Adrenal gland (tissue), 12 donors: ENCODE data around the gene SLC34A3. TPM values are rescaled to one million over a fixed set of nuclear protein-coding genes. Genes with fewer than 3 reads are reported as not detected.
A peak's percentile ranks its signal among the peaks of the same experiment; 100 is the strongest.

Experiments
- DNase-seq, 7 donors: peaks; one replicate each; pipeline ENCODE4 v3.0.0-alpha.2; 2019 to 2020
- H3K27ac ChIP-seq, 5 donors: fragments of 200-600 bp; sonication (generic) in 4 of 5; 1 replicate in 3 of 5; 2 replicates in 2 of 5; pipeline versions ENCODE4 v1.5.1 to v1.8.0; 2016 to 2020; ENCODE audit warnings: mild to moderate bottlenecking in 1 of 5
- H3K27me3 ChIP-seq: fragments of 200-600 bp; 2 replicates; pipeline ENCODE4 v1.8.0; 2021
- H3K36me3 ChIP-seq, 2 donors: fragments of 200-600 bp; replicated peaks in 1 of 2; 1 replicate in 1 of 2; 2 replicates in 1 of 2; pipeline versions ENCODE4 v1.5.1 to v1.8.0; 2018 to 2022
- H3K4me1 ChIP-seq, 2 donors: fragments of 200-600 bp; replicated peaks in 1 of 2; 1 replicate in 1 of 2; 2 replicates in 1 of 2; pipeline versions ENCODE4 v1.5.1 to v1.8.0; 2018 to 2021
- H3K4me3 ChIP-seq, 4 donors: fragments of 200-600 bp; sonication (generic) in 3 of 4; one replicate each; pipeline ENCODE4 v1.5.1; 2016 to 2018
- H3K9me3 ChIP-seq, 3 donors: fragments of 200-600 bp; sonication (generic) in 1 of 3; replicated peaks in 1 of 3; 1 replicate in 2 of 3; 2 replicates in 1 of 3; pipeline versions ENCODE4 v1.5.1 to v1.8.0; 2016 to 2021
- CTCF ChIP-seq, 6 experiments: fragments of 450-650 bp in 4 of 6; fragments of 200-600 bp in 2 of 6; sonication (generic) in 1 of 6; IDR thresholded peaks; 1 replicate in 5 of 6; 2 replicates in 1 of 6; pipeline versions ENCODE4 v1.5.1 to v1.8.0; 2016 to 2021; ENCODE audit warnings: antibody characterized with exemption in 6 of 6, mild to moderate bottlenecking in 2 of 6, moderate library complexity in 1 of 6
- POLR2A ChIP-seq, 2 donors: fragments of 450-650 bp; IDR thresholded peaks; one replicate each; pipeline ENCODE4 v1.6.1; 2017; ENCODE audit warnings: antibody characterized with exemption in 2 of 2, mild to moderate bottlenecking in 2 of 2, moderate library complexity in 1 of 2
- WGBS, 4 donors: extraction: QIAGEN DNeasy Blood & Tissue Kit in 2 of 4; methylation state at CpG; one replicate each; pipeline versions ENCODE4 v1.1.5 to v1.1.7; 2013 to 2017; 5-methylcytosine and 5-hydroxymethylcytosine counted together
- intact Hi-C, 2 donors: fragments of 100-400 bp; cut with DNase I; formaldehyde crosslinking; loops; one replicate each; pipeline versions ENCODE4 v1.14.1 to v1.15.0; 2022 to 2023
- polyA plus RNA-seq, 3 donors: library from polyadenylated mRNA; stranded (reverse); fragments of 200-250 nt in 2 of 3; fragments of 350-450 nt in 1 of 3; fragmentation: Illumina TruSeq in 1 of 3; extraction: RNeasy Lipid Tissue Mini Kit (QIAGEN cat#74804) in 1 of 3; gene quantifications; one replicate each; pipeline ENCODE4 v1.2.3, GENCODE V29; 2013 to 2014
- total RNA-seq, 9 donors: library from RNA; depleted of rRNA in 4 of 9; stranded (reverse); fragments of >200 nt in 4 of 9; fragments of 120-200 nt in 1 of 9; fragmentation: NEBNext Ultra II Directional in 1 of 9; extraction: Animal tissue kit (Norgen Biotek cat#: 25700) in 1 of 9; gene quantifications; one replicate each; pipeline versions ENCODE4 v1.1.0 to v1.2.4, GENCODE V29; 2013 to 2023
- donor health status: healthy with polysubstance abuse.
- donor health status: Bipolar disorder and iron deficiency.
- donor health status: DM: yes; HTN: yes; CAD: no.
- donor health status: DM: no; HTN: no; CAD: no.
- donor health status: DM: no; HTN: no; CAD: no.
- donor health status: DM: yes; HTN: yes; CAD: no.

SLC34A3 gene
- total and polyA plus RNA-seq, 12 donors: not detected

GRCh38 chr9:137188086-137188489, 42.6 kb upstream of the SLC34A3 start:
- no peak for TF ChIP-seq POLR2A (IDR thresholded peaks at IDR 0.05)
- TF ChIP-seq CTCF (IDR thresholded peaks at IDR 0.05): no peak
- peak overlapping the region; percentile 74 to 98 (median 91) for H3K27ac ChIP-seq
- H3K4me1 ChIP-seq: peaks cover 20 to 32% of the 10 kb centered on the region in 2 donors
- 0 to 1% (median 0%) methylated on average over 13 to 31 of the region's 31 CpGs for WGBS, 4 donors
- DNase-seq: no peak
- H3K9me3 ChIP-seq: no peaks in the 10 kb centered on the region
- intact Hi-C loops: no loop called here
- H3K4me3 ChIP-seq: peak overlapping the region; percentile 62 to 82 (median 76)
- no peaks in the 10 kb centered on the region for H3K27me3 ChIP-seq
- H3K36me3 ChIP-seq: peaks cover 0 to 49% of the 10 kb centered on the region in 2 donors

- H3K36me3 ChIP-seq: peaks cover 0 to 43% of the 10 kb centered on the region in 2 donors
- intact Hi-C loops: no loop called here
- WGBS, 4 donors: 0 to 1% (median 0%) methylated on average over 14 to 98 of the region's 98 CpGs
Measured at GRCh38 chr9:137188490-137189296, 42.0 kb upstream of the SLC34A3 start, which contains the start of the genes ANAPC2 and SSNA1. ANAPC2 (minus strand) TSS chr9:137188560; CDS start chr9:137188532, 28 bp downstream. SSNA1 (plus strand) TSS chr9:137188676; CDS start chr9:137188727, 51 bp downstream.

GRCh38 chr9:137189297-137190295, 41.1 kb upstream of the SLC34A3 start:
- no peaks in the 10 kb centered on the region for H3K27me3 ChIP-seq
- H3K27ac ChIP-seq: peak overlapping the region; percentile 74 to 98 (median 91)
- H3K4me1 ChIP-seq: peaks cover 20 to 32% of the 10 kb centered on the region in 2 donors
- TF ChIP-seq POLR2A (IDR thresholded peaks at IDR 0.05): no peak
- TF ChIP-seq CTCF (IDR thresholded peaks at IDR 0.05): no peak
- H3K36me3 ChIP-seq: peaks cover 0 to 40% of the 10 kb centered on the region in 2 donors
- H3K9me3 ChIP-seq: no peaks in the 10 kb centered on the region
- 20 to 44% (median 26%) methylated on average over 8 to 23 of the region's 23 CpGs for WGBS, 4 donors
- intact Hi-C loops: no loop called here
- peak overlapping the region in 3 of 4 donors; percentile 62 to 82 (median 70) for H3K4me3 ChIP-seq
- no peak for DNase-seq

More at GRCh38 chr9:137188490-137189296, 42.0 kb upstream of the SLC34A3 start, which contains the start of the genes ANAPC2 and SSNA1:
- peak within 1 kb of the TSS; percentile 62 to 82 (median 76) for H3K4me3 ChIP-seq
- no peaks in the 10 kb centered on the region for H3K9me3 ChIP-seq
- H3K27me3 ChIP-seq: no peaks in the 10 kb centered on the region
- peaks cover 20 to 32% of the 10 kb centered on the region in 2 donors for H3K4me1 ChIP-seq
- peak; percentile 91 to 96 (median 93) for DNase-seq
- TF ChIP-seq CTCF (IDR thresholded peaks at IDR 0.05): peak in 3 of 6 experiments; percentile 6 to 32 (median 24)
- peak; percentile 79 to 89 for TF ChIP-seq POLR2A (IDR thresholded peaks at IDR 0.05)
- H3K27ac ChIP-seq: peak within 1 kb of the TSS; percentile 74 to 98 (median 91)
